ENCODE measurements around the gene MNX1.

MNX1 gene

GRCh38 chr7:157001920-157002818 is 8.3 kb downstream of the MNX1 start:
- DNase-seq, result no peak

GRCh38 chr7:157000741-157001653 is 9.5 kb downstream of the MNX1 start:
- no peak for DNase-seq

- DNase-seq, result no peak
Measured at GRCh38 chr7:156999958-157000726, 10.3 kb downstream of the MNX1 start.

GRCh38 chr7:156998988-156999957 is 11.2 kb downstream of the MNX1 start:
- no peak for DNase-seq

GRCh38 chr7:156994417-156994816 is 16.0 kb downstream of the MNX1 start:
- no peak for DNase-seq

GRCh38 chr7:156993925-156994235 is 16.6 kb downstream of the MNX1 start:
- DNase-seq, result no peak

- no peak for DNase-seq
Measured at GRCh38 chr7:156993021-156993924, 17.2 kb downstream of the MNX1 start.

GRCh38 chr7:156989766-156990535 is 20.5 kb downstream of the MNX1 start:
- DNase-seq, result no peak

GRCh38 chr7:156988343-156989185 is 21.9 kb downstream of the MNX1 start:
- no peak for DNase-seq

GRCh38 chr7:156986378-156986777 is 24.1 kb downstream of the MNX1 start:
- DNase-seq, result no peak

GRCh38 chr7:156985101-156985992 is 25.1 kb downstream of the MNX1 start:
- no peak for DNase-seq

GRCh38 chr7:156984174-156984891 is 26.1 kb downstream of the MNX1 start:
- no peak for DNase-seq

- no peak for DNase-seq
Measured at GRCh38 chr7:156979711-156980110, 30.8 kb downstream of the MNX1 start.

GRCh38 chr7:156979007-156979606 is 31.4 kb downstream of the MNX1 start:
- no peak for DNase-seq

GRCh38 chr7:156975620-156976019 is 34.8 kb downstream of the MNX1 start:
- DNase-seq, result no peak

GRCh38 chr7:156969972-156970420 is 40.5 kb downstream of the MNX1 start:
- no peak for DNase-seq

GRCh38 chr7:156968183-156968582 is 42.3 kb downstream of the MNX1 start:
- DNase-seq, result no peak
